HG03521 (cell line): ENCODE data around the gene TPO.
"Not testable (repeated sequence)": the region's sequence is repeated elsewhere in the genome, so short reads cannot be mapped to it uniquely, and the experiment has no call there.

Experiments
- ATAC-seq: cut with Tn5 transposase; IDR thresholded peaks from one replicate; pipeline ENCODE4 v1.9.1; 2021; ENCODE audit warnings: mild to moderate bottlenecking, moderate library complexity; ENCODE audit not compliant: unreplicated experiment

The TPO gene

GRCh38 chr2:1498176-1498575, 84.9 kb downstream of the TPO start:
- ATAC-seq, result no peak

DNA sequence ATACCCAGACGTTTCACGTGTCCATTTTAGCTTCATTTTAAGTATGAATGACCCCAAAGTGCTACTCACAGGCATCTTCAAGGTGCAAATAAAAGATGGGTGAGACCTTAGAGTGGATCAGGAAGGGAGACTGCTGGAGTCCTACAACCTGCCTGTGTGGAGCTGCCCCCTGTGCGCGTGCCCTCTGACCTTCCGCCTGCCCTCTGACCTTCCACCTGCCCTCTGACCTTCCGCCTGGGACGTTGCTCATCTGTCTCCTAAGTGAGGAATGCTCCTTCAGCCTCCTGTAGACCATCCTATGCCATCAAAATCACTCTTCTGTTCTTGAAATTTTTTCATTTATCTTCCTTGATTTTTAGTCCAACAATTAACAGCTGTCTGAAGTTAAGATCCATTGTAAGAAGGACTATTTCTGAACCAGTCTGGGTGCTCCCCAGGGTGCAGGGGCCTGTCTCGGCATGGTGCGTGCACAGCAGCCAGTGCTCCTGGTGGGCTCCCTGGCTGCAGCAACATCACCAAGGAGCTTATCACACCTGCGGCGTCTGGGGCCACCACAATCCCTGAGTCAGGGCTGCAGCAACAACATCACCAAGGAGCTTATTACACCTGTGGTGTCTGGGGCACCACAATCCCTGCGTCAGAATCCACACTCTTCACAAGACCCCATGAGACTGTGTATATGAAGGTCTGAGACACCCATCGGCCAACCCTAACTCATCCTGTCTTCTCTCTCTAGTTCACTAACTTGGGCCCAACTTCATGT, 86.0 kb downstream of the TPO start:
- no peak for ATAC-seq

DNA sequence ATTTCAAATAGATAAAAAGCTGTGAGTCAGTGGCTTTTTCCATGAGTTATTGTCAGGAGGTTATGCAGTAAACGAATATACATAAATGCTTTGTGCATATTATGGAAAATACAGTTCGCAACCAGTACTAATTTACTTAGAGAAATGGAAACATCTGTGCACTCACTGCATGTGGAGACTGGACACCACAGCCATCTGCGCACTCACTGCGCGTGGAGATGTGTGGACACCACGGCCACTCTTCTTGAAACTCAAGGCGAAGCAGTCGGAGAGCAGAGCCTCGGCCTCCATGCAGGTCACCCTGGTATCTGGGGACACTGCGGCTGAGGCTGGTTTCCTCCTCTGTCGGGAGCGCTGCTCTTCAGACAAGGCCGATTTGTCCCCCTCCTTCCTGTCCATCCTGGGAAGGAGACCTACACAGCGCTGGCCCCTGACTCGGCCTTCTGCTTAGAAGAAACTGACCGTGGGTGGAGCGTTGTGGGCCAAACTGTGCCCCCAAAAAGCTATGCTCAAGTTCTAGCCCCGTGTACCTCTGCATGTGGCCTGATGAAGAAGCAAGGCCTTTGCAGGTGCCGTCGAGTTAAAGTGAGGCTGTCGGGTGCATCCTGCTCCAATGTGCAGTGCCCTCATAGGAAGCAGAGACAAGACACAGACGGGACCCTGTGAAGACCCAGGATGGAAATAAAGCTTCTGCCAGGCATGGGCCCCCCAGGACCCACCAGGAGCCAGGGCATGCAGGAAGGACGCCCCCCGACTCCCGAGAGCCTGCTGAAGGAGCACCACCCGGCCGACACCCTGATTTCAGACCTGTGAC, 88.0 kb downstream of the TPO start:
- ATAC-seq, result no peak

GRCh38 chr2:1501991-1502390, 88.7 kb downstream of the TPO start:
- no peak for ATAC-seq

DNA sequence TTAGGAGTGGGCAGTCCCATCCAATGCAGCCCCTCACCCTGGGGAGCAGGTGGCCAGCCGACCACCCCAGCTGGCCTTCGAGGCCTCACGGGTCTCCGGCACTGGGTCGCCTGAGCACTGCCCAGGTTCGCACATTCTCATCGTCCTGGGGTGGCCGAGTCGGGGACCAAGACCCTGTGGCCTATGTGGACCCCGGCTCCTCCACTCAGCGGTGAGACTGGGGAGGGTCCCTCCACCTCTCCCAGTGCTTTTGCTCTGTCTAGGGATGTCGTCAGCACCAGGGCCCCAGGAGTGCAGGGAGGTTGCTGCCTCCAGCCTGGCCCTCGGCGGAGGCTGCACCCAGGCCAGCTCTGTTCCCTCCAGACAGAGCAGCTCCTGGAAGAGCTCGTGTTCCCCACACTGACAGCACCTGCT, 89.6 kb downstream of the TPO start:
- no peak for ATAC-seq

- no peak for ATAC-seq
These were observed 90.4 kb downstream of the TPO start for GRCh38 chr2:1503471-1504310.

GRCh38 chr2:1504311-1504750, 91.1 kb downstream of the TPO start:
- no peak for ATAC-seq

DNA sequence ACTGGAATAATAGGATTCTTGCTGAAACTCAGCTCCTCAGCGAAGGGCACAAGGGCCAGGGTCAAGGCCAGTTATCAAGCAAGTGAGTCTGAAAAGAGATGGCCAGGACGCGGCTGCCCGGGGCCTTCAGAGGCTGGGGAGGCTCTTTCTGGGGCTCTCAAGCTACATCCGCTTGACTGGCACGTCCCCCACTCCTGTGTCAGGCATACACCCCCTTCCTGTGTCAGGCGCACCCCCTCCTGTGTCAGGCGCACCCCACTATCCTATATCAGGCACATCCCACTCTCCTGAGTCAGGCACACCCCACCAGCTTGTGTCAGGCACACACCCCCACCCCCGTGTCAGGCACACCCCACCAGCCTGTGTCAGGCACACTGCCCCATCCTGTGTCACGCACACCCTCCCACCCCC, 91.8 kb downstream of the TPO start:
- ATAC-seq, result no peak

DNA sequence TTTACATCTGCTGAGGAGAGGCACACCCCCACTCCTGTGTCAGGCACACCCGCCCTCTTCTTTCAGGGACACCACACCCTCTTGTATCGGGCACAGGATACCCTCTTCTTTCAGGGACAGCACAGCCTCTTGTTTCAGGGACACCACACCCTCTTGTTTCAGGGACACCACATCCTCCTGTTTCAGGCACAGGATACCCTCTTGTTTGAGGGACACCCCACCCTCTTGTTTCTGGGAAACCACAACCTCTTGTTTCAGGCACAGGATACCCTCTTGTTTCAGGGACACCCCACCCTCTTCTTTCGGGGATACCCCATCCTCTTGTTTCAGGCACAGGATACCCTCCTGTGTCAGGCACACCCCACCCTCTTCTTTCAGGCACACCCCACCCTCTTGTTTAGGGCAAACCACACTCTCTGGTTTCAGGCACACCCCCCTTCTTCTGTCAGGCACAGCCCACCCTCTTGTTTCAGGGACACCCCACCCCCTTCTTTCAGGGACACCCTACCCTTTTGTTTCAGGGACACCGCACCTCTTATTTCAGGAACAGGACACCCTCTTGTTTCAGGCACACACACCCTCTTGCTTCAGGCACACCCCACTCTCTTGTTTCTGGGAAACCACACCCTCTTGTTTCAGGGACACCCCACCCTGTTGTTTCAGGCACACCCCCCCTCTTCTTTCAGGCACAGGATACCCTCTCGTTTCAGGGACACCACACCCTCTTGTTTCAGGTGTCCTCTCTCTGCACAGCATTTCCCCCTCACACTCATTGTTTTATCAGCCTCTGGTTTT, 96.2 kb downstream of the TPO start:
- ATAC-seq, result no peak

DNA sequence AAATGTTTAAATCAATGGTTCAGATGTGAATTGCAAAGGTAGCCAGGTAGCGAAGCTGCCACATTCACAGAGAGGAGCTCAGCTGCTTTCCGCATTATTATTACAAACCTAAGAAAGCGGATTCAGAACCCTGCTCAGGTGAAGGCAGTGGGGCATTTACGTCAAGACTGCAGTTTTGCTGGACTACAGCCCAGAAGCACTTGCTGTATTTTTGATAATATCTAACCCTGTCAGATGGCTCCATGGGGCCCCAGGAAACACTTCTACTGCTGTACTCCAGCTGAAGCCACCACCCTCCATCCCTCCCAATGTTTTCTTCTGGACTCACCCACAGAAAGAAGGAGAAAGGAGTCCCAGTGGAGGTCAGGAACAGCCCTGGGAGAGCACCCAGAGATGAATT, 96.9 kb downstream of the TPO start:
- ATAC-seq, result no peak

- no peak for ATAC-seq
These were observed 98.2 kb downstream of the TPO start for GRCh38 chr2:1511455-1511854.

DNA sequence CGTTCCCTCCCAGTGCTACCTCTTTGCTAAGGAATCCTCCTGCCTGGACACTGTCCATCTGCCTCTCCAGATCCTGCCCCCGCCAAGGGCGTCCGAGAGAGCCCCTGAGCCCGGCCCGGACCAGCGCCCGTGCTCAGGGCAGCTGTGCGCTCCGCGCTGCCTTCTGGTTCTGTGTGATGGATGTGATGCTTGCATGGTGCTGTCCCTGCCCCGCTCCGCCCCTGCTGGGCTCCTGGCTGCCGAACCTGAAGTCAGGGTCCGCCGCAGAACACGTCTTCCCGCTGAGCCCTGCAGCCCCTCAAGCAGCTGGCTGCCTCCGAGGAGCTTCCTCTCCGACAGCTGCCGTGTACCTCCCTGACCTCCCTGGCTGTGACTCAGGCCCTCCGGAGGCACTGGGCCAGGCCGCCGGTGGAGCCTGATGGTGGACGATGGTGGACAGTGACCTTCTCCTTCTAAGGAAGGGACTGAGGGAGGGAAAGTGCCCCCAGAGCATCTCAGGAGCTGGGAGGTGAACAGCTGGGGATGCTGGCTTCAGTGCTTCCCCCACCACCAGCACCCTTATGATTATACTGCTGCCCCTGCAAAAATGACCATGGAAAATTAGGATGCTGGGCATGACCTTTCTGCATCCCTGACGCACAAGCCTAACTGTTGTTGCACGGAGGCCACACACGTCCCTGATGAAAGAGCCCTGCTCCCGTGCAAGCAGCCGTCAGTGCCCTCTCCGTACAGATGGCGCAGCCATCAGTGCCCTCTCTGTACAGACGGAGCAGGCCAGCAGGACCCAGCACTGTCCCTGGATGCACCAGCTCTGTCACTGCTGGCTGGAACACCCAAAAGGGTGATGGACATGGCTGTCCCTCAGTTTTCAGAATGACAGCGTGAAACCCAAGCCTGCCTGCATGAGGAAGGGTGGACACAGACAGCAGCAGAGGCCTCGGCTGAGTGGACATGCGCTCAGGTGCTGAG, 99.3 kb downstream of the TPO start:
- no peak for ATAC-seq

GRCh38 chr2:1514391-1515072, 101.3 kb downstream of the TPO start:
- ATAC-seq, result no peak

DNA sequence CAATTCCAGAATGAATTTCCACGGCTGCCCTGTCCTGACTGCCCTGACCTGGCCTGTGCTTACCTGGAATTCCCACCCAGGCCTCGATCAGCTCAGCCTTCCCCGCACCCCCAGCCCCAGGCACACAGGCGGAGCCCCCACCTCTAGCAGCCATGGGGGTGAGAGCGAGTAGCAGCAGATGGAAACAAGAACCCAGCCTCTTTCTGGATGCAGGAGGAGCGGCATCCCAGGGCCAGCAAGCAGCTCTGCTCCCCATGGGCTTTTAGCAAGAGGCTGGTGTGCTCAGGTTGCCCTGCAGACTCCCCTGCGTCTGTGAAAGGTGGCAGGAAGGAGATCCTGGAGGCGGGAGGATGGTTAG, 101.8 kb downstream of the TPO start:
- ATAC-seq, result no peak

GRCh38 chr2:1515986-1516797, 102.9 kb downstream of the TPO start:
- no peak for ATAC-seq

GRCh38 chr2:1516798-1517060, 103.5 kb downstream of the TPO start:
- ATAC-seq, result no peak

DNA sequence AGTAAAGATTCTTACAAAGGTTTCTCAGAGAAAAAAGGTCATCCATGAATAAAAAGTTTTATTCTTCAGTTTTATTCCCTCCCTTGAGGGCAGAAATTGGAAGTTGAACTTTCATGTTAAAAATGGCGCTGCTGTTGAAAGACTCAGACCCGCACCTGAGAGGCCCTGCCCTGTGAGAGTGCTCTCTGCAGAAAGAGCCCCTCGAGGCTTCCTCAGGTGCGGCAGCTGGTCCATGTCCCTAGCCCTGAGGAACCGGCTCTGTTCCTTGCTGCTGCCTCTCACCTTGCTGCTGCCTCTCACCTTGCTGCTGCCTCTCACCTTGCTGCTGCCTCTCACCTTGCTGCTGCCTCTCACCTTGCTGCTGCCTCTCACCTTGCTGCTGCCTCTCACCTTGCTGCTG, 104.0 kb downstream of the TPO start:
- not testable (repeated sequence) for ATAC-seq

DNA sequence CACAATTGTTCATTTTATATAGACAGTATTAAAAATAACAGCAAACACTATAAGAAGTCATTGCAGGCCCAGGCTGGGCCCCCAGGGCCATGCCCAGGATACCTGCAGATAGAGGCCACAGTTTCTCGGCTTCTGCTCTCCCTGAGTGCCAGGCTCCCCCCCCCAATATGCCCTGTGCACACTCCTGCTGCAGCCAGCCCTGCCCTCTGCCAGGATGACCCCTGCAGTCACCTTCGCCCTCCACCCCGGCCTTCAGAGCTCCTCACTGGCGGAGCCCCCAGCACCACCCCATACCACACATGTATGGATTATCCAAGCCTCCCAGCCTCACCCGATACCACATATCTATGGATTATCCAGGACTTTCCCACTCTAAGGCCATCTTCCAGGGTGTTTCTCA, 104.5 kb downstream of the TPO start:
- ATAC-seq, result no peak
